H1 (cell line): ENCODE results near the gene SLC25A21. TPM values are rescaled to one million over a fixed set of nuclear protein-coding genes. Genes with fewer than 3 reads are reported as not detected.

ENCODE experiments used
- HDAC6 ChIP-seq: IDR thresholded peaks from one replicate; pipeline ENCODE4 v1.7.1; 2012; ENCODE audit warnings: low read depth, mild to moderate bottlenecking, inconsistent platforms, low read length, moderate library complexity
- JUN ChIP-seq: IDR thresholded peaks from 2 replicates; pipeline ENCODE4 v1.6.1; 2011; ENCODE audit warnings: low read depth, mild to moderate bottlenecking, improper control_type of control experiment, low read length
- RBBP5 ChIP-seq: IDR thresholded peaks from 2 replicates; pipeline ENCODE4 v1.7.1; 2012; ENCODE audit warnings: low read depth, mild to moderate bottlenecking, inconsistent platforms, low read length, moderate library complexity, borderline replicate concordance
- polyA plus RNA-seq, 7 experiments: library from polyadenylated mRNA; depleted of rRNA in 3 of 7; stranded (reverse) in 5 of 7; unstranded in 2 of 7; fragments of >200 nt in 5 of 7; fragments of 200-250 nt in 2 of 7; gene quantifications; 1 replicate in 5 of 7; 2 replicates in 1 of 7; 4 replicates in 1 of 7; pipeline versions ENCODE4 v1.2.1 to v1.2.3, GENCODE V29; 2011 to 2013; ENCODE audit warnings: missing spikeins in 2 of 7, mixed read lengths in 2 of 7
- total RNA-seq: library from RNA; stranded (reverse); fragmentation: NEBNext Ultra II Directional; extraction: Animal tissue kit (Norgen Biotek cat#: 25700); gene quantifications from 2 replicates; pipeline ENCODE4 v1.2.1, GENCODE V29; 2021
- TF ChIP-seq, protein P1 (sequence below): IDR thresholded peaks from 2 replicates; pipeline ENCODE4 v1.6.1; 2012; ENCODE audit warnings: inconsistent platforms

Gene SLC25A21
- total and polyA plus RNA-seq, 2 of the 8 experiments (the other 6 are each of a cell fraction or from before 2014, with no cell fraction given): 6.9 to 15.7 TPM

DNA sequence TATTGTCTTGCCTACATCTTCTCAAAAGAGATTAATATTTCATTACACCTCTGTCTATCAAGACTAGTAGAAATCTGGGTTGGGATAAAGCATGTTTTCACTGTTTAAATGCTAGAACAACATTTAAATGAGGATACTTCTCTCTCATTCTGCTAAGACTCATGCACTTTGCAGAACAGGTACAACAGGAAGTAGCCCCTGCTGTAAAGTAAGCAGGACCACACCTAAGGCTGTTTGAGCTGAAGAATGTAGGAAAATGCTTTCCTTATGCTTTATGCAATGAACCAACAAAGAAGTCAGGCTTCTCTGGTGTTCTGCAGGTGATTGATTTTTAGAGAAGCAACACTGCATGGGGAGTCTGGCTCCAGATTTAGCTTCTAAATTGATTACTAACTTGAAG lies 421.3 kb downstream of the SLC25A21 start (continued):
- no peak for TF ChIP-seq RBBP5
- TF ChIP-seq, protein P1, sequence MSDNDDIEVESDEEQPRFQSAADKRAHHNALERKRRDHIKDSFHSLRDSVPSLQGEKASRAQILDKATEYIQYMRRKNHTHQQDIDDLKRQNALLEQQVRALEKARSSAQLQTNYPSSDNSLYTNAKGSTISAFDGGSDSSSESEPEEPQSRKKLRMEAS: no peak
- no peak for TF ChIP-seq JUN
- TF ChIP-seq HDAC6: no peak
